Vagina (tissue), 2 donors: ENCODE data around the gene MDFIC.

Source experiments
- POLR2A ChIP-seq, 2 donors: fragments of 450-650 bp; IDR thresholded peaks; one replicate each; pipeline ENCODE4 v1.6.1; 2017; ENCODE audit warnings: antibody characterized with exemption in 2 of 2, mild to moderate bottlenecking in 2 of 2, moderate library complexity in 2 of 2
- POLR2AphosphoS5 ChIP-seq, 2 donors: sonication (generic); formaldehyde crosslinking; IDR thresholded peaks; one replicate each; pipeline ENCODE4 v1.9.0; 2017; ENCODE audit warnings: antibody characterized with exemption in 2 of 2, mild to moderate bottlenecking in 2 of 2, low read depth in 1 of 2; ENCODE audit not compliant: insufficient read depth in 1 of 2
- TF ChIP-seq, protein P1 (sequence below), 3 experiments: fragments of 450-650 bp in 2 of 3; fragments of 200-600 bp in 1 of 3; sonication (generic) in 1 of 3; IDR thresholded peaks; one replicate each; pipeline ENCODE4 v1.5.1; 2017 to 2019; ENCODE audit warnings: antibody characterized with exemption in 3 of 3, mild to moderate bottlenecking in 2 of 3, moderate library complexity in 2 of 3

DNA sequence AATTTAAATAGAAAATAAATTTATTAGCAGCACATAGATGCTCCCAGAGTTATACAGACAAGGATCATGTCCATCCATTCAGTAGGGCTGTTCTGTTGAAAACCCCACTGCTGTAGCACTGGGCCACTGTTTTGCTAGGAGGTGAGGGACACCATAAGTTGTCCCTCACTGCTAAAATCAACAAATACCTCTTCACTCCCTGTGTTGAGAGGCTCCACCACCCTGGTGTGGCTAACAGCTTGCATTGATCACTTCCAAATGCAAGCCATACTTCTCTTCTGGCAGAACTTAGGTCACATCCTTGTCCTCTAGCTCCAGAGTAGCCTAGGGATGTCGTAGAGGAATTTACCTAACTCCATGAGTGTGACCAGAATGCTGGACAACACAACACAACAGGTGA, 55.4 kb downstream of the MDFIC start:
- TF ChIP-seq, protein P1, sequence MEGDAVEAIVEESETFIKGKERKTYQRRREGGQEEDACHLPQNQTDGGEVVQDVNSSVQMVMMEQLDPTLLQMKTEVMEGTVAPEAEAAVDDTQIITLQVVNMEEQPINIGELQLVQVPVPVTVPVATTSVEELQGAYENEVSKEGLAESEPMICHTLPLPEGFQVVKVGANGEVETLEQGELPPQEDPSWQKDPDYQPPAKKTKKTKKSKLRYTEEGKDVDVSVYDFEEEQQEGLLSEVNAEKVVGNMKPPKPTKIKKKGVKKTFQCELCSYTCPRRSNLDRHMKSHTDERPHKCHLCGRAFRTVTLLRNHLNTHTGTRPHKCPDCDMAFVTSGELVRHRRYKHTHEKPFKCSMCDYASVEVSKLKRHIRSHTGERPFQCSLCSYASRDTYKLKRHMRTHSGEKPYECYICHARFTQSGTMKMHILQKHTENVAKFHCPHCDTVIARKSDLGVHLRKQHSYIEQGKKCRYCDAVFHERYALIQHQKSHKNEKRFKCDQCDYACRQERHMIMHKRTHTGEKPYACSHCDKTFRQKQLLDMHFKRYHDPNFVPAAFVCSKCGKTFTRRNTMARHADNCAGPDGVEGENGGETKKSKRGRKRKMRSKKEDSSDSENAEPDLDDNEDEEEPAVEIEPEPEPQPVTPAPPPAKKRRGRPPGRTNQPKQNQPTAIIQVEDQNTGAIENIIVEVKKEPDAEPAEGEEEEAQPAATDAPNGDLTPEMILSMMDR (IDR thresholded peaks at IDR 0.05), result no peak
- no peak for TF ChIP-seq POLR2A (IDR thresholded peaks at IDR 0.05)
- TF ChIP-seq POLR2AphosphoS5 (IDR thresholded peaks at IDR 0.05; ENCODE audit: insufficient read depth in 1 of 2, low read depth in 1 of 2), result no peak
